Neural cell (in vitro differentiated cells): ENCODE measurements around the gene STX12. TPM values are rescaled to one million over a fixed set of nuclear protein-coding genes. Genes with fewer than 3 reads are reported as not detected.

Source experiments
- H2AFZ ChIP-seq: fragments of 200-600, 300-800 bp; sonication (generic), shearing (Covaris generic); 2 replicates; pipeline ENCODE4 v1.6.0; 2014; ENCODE audit warnings: low read depth, mild to moderate bottlenecking, antibody characterized with exemption, low read length, moderate library complexity
- H3F3A ChIP-seq: fragments of 200-600 bp; shearing (Covaris generic); 2 replicates; pipeline ENCODE4 v1.6.1; 2016; ENCODE audit warnings: mild to moderate bottlenecking, moderate library complexity, mixed read lengths, antibody characterized with exemption, low read length; ENCODE audit not compliant: insufficient read depth, poor library complexity, severe bottlenecking
- H3K27ac ChIP-seq: fragments of 200-600, 300-800 bp; sonication (generic), shearing (Covaris generic); 2 replicates; pipeline ENCODE4 v1.5.1; 2014; ENCODE audit warnings: mild to moderate bottlenecking, low read length, moderate library complexity
- H3K27me3 ChIP-seq: fragments of 300-800, 200-600 bp; sonication (generic), shearing (Covaris generic); 2 replicates; pipeline ENCODE4 v1.6.0; 2014; ENCODE audit warnings: mild to moderate bottlenecking, low read depth, low read length, moderate library complexity; ENCODE audit not compliant: insufficient read depth
- H3K36me3 ChIP-seq: fragments of 300-800, 200-600 bp; sonication (generic), shearing (Covaris generic); 2 replicates; pipeline ENCODE4 v1.5.1; 2014; ENCODE audit warnings: mild to moderate bottlenecking, antibody characterized with exemption, low read length, moderate library complexity; ENCODE audit not compliant: insufficient read depth
- H3K4me2 ChIP-seq: fragments of 300-800, 200-600 bp; sonication (generic), shearing (Covaris generic); 2 replicates; pipeline ENCODE4 v1.6.0; 2014; ENCODE audit warnings: mild to moderate bottlenecking, low read length
- H3K4me3 ChIP-seq: fragments of 300-800, 200-600 bp; sonication (generic), shearing (Covaris generic); 2 replicates; pipeline ENCODE4 v1.5.1; 2014; ENCODE audit warnings: mild to moderate bottlenecking, low read length, moderate library complexity
- H3K79me2 ChIP-seq: fragments of 200-600 bp; shearing (Covaris generic); replicated peaks from 2 replicates; pipeline ENCODE4 v1.6.0; 2014; ENCODE audit warnings: mild to moderate bottlenecking, low read length, moderate library complexity; ENCODE audit not compliant: insufficient read depth
- H3K9ac ChIP-seq: fragments of 300-800, 200-600 bp; sonication (generic), shearing (Covaris generic); 2 replicates; pipeline ENCODE4 v1.6.1; 2016; ENCODE audit warnings: mild to moderate bottlenecking, low read length, mixed read lengths
- H3K9me2 ChIP-seq: fragments of 200-600 bp; shearing (Covaris generic); 2 replicates; pipeline ENCODE4 v1.6.1; 2016; ENCODE audit warnings: mild to moderate bottlenecking, low read length, mixed read lengths; ENCODE audit not compliant: insufficient read depth
- H3K9me3 ChIP-seq: fragments of 200-600, 300-800 bp; sonication (generic), shearing (Covaris generic); 2 replicates; pipeline ENCODE4 v1.6.1; 2016; ENCODE audit warnings: mild to moderate bottlenecking, mixed run types, low read length, moderate library complexity, mixed read lengths
- H4K20me1 ChIP-seq: fragments of 200-600 bp; shearing (Covaris generic); 2 replicates; pipeline ENCODE4 v1.6.1; 2016; ENCODE audit warnings: mild to moderate bottlenecking, mixed run types; ENCODE audit not compliant: insufficient read depth
- CTCF ChIP-seq: fragments of 450-650 bp; IDR thresholded peaks from 2 replicates; pipeline ENCODE4 v1.5.1; 2014; ENCODE audit warnings: antibody characterized with exemption, mild to moderate bottlenecking, moderate library complexity; ENCODE audit not compliant: poor library complexity, severe bottlenecking
- EP300 ChIP-seq: fragments of 450-650 bp; conservative IDR thresholded peaks from 2 replicates; pipeline ENCODE4 v1.6.1; 2014; ENCODE audit warnings: antibody characterized with exemption, mild to moderate bottlenecking, moderate library complexity; ENCODE audit not compliant: poor library complexity, severe bottlenecking
- EZH2 ChIP-seq: fragments of 200-600, 300-800 bp; shearing (Covaris generic), sonication (generic); IDR thresholded peaks from 2 replicates; pipeline ENCODE4 v1.6.1; 2014; ENCODE audit warnings: antibody characterized with exemption, low read length, borderline replicate concordance, mild to moderate bottlenecking; ENCODE audit not compliant: insufficient read depth, poor library complexity, severe bottlenecking
- MXI1 ChIP-seq: fragments of 450-650 bp; conservative IDR thresholded peaks from 2 replicates; pipeline ENCODE4 v1.6.1; 2014; ENCODE audit warnings: antibody characterized with exemption, mild to moderate bottlenecking; ENCODE audit not compliant: poor library complexity, severe bottlenecking
- POLR2AphosphoS5 ChIP-seq: IDR thresholded peaks from 2 replicates; pipeline ENCODE4 v1.6.1; 2012
- RAD21 ChIP-seq: fragments of 450-650 bp; conservative IDR thresholded peaks from 2 replicates; pipeline ENCODE4 v1.6.1; 2014; ENCODE audit warnings: antibody characterized with exemption, mild to moderate bottlenecking, moderate library complexity
- REST ChIP-seq: IDR thresholded peaks from 2 replicates; pipeline ENCODE4 v1.6.1; 2012; ENCODE audit warnings: borderline replicate concordance
- SMC3 ChIP-seq: fragments of 450-650 bp; conservative IDR thresholded peaks from 2 replicates; pipeline ENCODE4 v1.6.1; 2014; ENCODE audit warnings: antibody characterized with exemption, mild to moderate bottlenecking, moderate library complexity; ENCODE audit not compliant: poor library complexity
- TAF1 ChIP-seq: IDR thresholded peaks from 2 replicates; pipeline ENCODE4 v1.6.1; 2012; ENCODE audit warnings: low read depth
- polyA plus RNA-seq: library from polyadenylated mRNA; depleted of rRNA; stranded (reverse); fragments of >200 nt; gene quantifications from 2 replicates; pipeline ENCODE4 v1.2.3, GENCODE V29; 2014

The STX12 gene
- polyA plus RNA-seq, 1 donor from 2014 or later: 171 TPM

GRCh38 chr1:27858949-27859576, 86.0 kb downstream of the STX12 start:
- H3K27ac ChIP-seq: no peak overlapping the region
- H3K9me2 ChIP-seq: no peaks in the 10 kb centered on the region
- H3K4me3 ChIP-seq: no peak overlapping the region
- H3K9me3 ChIP-seq: no peaks in the 10 kb centered on the region
- H3K4me2 ChIP-seq: no peak overlapping the region
- no peaks in the 10 kb centered on the region for H3K27me3 ChIP-seq
- H3K36me3 ChIP-seq: no peaks in the 10 kb centered on the region
- no peak overlapping the region for H2AFZ ChIP-seq
- H4K20me1 ChIP-seq: no peaks in the 10 kb centered on the region
- H3K79me2 ChIP-seq: no peaks in the 10 kb centered on the region
- TF ChIP-seq MXI1 (no peak), EZH2 (no peak), RAD21 (no peak), CTCF (no peak), POLR2AphosphoS5 (no peak), TAF1 (no peak), EP300 (no peak), SMC3 (no peak), REST (no peak)
- no peaks in the 10 kb centered on the region for H3F3A ChIP-seq
- H3K9ac ChIP-seq: no peak overlapping the region

- no peak overlapping the region for H3K27ac ChIP-seq
- H3K9ac ChIP-seq: no peak overlapping the region
- TF ChIP-seq RAD21 (no peak), EP300 (no peak), SMC3 (no peak), MXI1 (no peak), REST (no peak), CTCF (no peak), POLR2AphosphoS5 (no peak), EZH2 (no peak), TAF1 (no peak)
These were observed 88.4 kb downstream of the STX12 start for GRCh38 chr1:27861436-27861835.

More at GRCh38 chr1:27861436-27861835, 88.4 kb downstream of the STX12 start:
- no peak overlapping the region for H3K4me2 ChIP-seq
- no peaks in the 10 kb centered on the region for H3K9me2 ChIP-seq
- no peaks in the 10 kb centered on the region for H3K27me3 ChIP-seq
- no peaks in the 10 kb centered on the region for H3F3A ChIP-seq
- no peak overlapping the region for H2AFZ ChIP-seq
- H4K20me1 ChIP-seq: no peaks in the 10 kb centered on the region
- no peaks in the 10 kb centered on the region for H3K9me3 ChIP-seq
- no peak overlapping the region for H3K4me3 ChIP-seq
- no peaks in the 10 kb centered on the region for H3K36me3 ChIP-seq
- H3K79me2 ChIP-seq: no peaks in the 10 kb centered on the region
